Measurements from ENCODE around the gene UBTD1. TPM values are rescaled to one million over a fixed set of nuclear protein-coding genes. Genes with fewer than 3 reads are reported as not detected.

UBTD1 gene
- total and polyA plus RNA-seq, 10 of the 15 experiments (the other 5 are each of a cell fraction or from before 2014, with no cell fraction given), result 0.04 to 1.5 (median 1.2) TPM; not detected in 1

- TF ChIP-seq E2F8 (IDR thresholded peaks at IDR 0.05; ENCODE audit: low read depth, partially characterized antibody), result no peak
- TF ChIP-seq CBX5 (IDR thresholded peaks at IDR 0.05; ENCODE audit: low read depth), result no peak
- no peak for TF ChIP-seq SMARCA5 (IDR thresholded peaks at IDR 0.05)
- no peak for TF ChIP-seq RCOR1 (conservative IDR thresholded peaks at IDR 0.05; ENCODE audit: low read depth, low read length)
- no peak for TF ChIP-seq ZBTB4 (CRISPR knock-in tag; IDR thresholded peaks at IDR 0.05)
- no peak for TF ChIP-seq RFX5 (IDR thresholded peaks at IDR 0.05; ENCODE audit: low read depth, low read length)
- no peak for TF ChIP-seq RAD21 (IDR thresholded peaks at IDR 0.05; ENCODE audit: insufficient read depth, low read depth, low read length)
These were observed 46.4 kb upstream of the UBTD1 start (continued) for GRCh38 chr10:97452352-97452751.

Data from GM12878 (cell line).